K562 (cell line): ENCODE results near the gene CACNA1A. TPM values are rescaled to one million over a fixed set of nuclear protein-coding genes. Genes with fewer than 3 reads are reported as not detected.
A peak's percentile ranks its signal among the peaks of the same experiment; 100 is the strongest.

ENCODE experiments used
- HDAC6 ChIP-seq: IDR thresholded peaks from 2 replicates; pipeline ENCODE4 v1.6.1; 2012; ENCODE audit warnings: low read depth, mild to moderate bottlenecking, control low read depth, inconsistent platforms, low read length, moderate library complexity
- KDM1A ChIP-seq, 2 experiments: fragments of 450-650 bp; IDR thresholded peaks; 2 replicates each; pipeline ENCODE4 v1.6.1; 2016; ENCODE audit warnings: mild to moderate bottlenecking in 2 of 2
- NBN ChIP-seq: fragments of 450-650 bp; IDR thresholded peaks from 2 replicates; pipeline ENCODE4 v1.6.1; 2016; ENCODE audit warnings: low read depth, mild to moderate bottlenecking
- RCOR1 ChIP-seq, 2 experiments: IDR thresholded peaks; 2 replicates each; pipeline ENCODE4 v1.6.1; 2012; ENCODE audit warnings: low read depth in 2 of 2, low read length in 2 of 2, borderline replicate concordance in 1 of 2, improper control_type of control experiment in 1 of 2
- ZNF184 ChIP-seq: sonication (generic); formaldehyde crosslinking; IDR thresholded peaks from 2 replicates; pipeline ENCODE4 v1.5.0; 2020; ENCODE audit warnings: missing genetic modification reagents
- ZNF76 ChIP-seq: fragments of 250-450 bp; sonication (Bioruptor Pico); IDR thresholded peaks from 2 replicates; pipeline ENCODE4 v1.4.0; 2020; ENCODE audit warnings: mild to moderate bottlenecking, moderate library complexity, borderline replicate concordance
- polyA plus RNA-seq, 8 experiments: library from polyadenylated mRNA; depleted of rRNA in 4 of 8; stranded (reverse) in 5 of 8; unstranded in 3 of 8; fragments of >200 nt; fragmentation: Nextera tagmentation in 2 of 8; fragmentation: Illumina TruSeq in 1 of 8; extraction: Ambion mirVana in 2 of 8; extraction: Trizol in 1 of 8; gene quantifications; 2 replicates each; pipeline versions ENCODE4 v1.2.1 to v1.2.3, GENCODE V29; 2011 to 2014; ENCODE audit warnings: inconsistent platforms in 1 of 8, missing spikeins in 1 of 8
- total RNA-seq, 7 experiments: library from RNA; depleted of rRNA in 6 of 7; stranded (reverse); fragments of >200 nt in 6 of 7; fragmentation: Illumina TruSeq in 2 of 7; extraction: Trizol in 2 of 7; gene quantifications; 2 replicates each; pipeline versions ENCODE4 v1.2.1 to v1.2.3, GENCODE V29; 2011 to 2021; ENCODE audit warnings: low replicate concordance in 1 of 7
- TF ChIP-seq, protein P1 (sequence below): fragments of 200-800 bp; sonication (Bioruptor generic); IDR thresholded peaks from 2 replicates; pipeline ENCODE4 v1.6.1; 2016; ENCODE audit warnings: missing genetic modification characterization, missing compliant biosample characterization
- TF ChIP-seq, protein P2 (sequence below): fragments of 250-450 bp; sonication (Bioruptor Pico); IDR thresholded peaks from 2 replicates; pipeline ENCODE4 v1.8.0; 2022; ENCODE audit warnings: moderate library complexity, mild to moderate bottlenecking, inconsistent platforms

Gene CACNA1A
- total and polyA plus RNA-seq, 9 of the 15 experiments (the other 6 are each of a cell fraction or from before 2014, with no cell fraction given): 0.03 to 0.20 (median 0.09) TPM; not detected in 1

DNA sequence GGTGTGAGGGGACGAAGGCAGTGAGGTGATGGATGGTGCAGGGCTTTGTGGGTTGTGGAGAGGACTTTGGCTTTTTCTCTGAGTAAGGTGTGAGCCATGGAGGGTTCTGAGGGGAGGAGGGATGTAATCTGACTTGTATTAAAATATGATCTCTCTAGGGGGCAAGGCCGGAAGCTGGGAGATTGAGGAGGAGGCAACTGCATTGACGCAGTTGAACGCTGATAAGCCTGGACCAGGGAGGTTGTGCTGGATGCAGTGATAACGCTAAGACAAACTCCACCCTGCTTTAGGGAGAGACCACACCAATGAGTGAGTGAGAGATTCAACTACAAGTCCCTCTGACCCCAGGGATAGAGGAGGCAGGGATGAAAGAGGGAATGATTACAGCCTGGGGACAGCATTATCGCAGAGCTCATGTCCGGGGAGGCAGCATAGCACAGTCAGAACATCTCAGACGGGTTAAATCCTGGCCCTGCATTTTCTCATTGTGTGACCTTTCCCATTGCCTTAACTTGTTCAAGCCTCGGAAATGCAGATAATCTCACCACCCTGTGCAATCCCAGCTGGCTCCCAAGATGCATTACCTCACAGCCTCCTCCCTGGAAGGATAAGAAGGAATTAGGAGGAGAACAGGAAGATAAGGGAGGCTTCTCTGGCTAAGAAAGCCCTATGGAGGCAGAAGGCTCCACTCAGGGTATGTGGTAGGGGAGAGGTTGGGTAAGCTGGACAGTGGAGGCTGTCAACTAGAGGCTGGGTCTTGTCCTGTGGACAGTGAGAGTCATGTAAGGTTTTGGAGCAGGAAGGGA, 124.2 kb downstream of the CACNA1A start (continued):
- TF ChIP-seq, protein P1, sequence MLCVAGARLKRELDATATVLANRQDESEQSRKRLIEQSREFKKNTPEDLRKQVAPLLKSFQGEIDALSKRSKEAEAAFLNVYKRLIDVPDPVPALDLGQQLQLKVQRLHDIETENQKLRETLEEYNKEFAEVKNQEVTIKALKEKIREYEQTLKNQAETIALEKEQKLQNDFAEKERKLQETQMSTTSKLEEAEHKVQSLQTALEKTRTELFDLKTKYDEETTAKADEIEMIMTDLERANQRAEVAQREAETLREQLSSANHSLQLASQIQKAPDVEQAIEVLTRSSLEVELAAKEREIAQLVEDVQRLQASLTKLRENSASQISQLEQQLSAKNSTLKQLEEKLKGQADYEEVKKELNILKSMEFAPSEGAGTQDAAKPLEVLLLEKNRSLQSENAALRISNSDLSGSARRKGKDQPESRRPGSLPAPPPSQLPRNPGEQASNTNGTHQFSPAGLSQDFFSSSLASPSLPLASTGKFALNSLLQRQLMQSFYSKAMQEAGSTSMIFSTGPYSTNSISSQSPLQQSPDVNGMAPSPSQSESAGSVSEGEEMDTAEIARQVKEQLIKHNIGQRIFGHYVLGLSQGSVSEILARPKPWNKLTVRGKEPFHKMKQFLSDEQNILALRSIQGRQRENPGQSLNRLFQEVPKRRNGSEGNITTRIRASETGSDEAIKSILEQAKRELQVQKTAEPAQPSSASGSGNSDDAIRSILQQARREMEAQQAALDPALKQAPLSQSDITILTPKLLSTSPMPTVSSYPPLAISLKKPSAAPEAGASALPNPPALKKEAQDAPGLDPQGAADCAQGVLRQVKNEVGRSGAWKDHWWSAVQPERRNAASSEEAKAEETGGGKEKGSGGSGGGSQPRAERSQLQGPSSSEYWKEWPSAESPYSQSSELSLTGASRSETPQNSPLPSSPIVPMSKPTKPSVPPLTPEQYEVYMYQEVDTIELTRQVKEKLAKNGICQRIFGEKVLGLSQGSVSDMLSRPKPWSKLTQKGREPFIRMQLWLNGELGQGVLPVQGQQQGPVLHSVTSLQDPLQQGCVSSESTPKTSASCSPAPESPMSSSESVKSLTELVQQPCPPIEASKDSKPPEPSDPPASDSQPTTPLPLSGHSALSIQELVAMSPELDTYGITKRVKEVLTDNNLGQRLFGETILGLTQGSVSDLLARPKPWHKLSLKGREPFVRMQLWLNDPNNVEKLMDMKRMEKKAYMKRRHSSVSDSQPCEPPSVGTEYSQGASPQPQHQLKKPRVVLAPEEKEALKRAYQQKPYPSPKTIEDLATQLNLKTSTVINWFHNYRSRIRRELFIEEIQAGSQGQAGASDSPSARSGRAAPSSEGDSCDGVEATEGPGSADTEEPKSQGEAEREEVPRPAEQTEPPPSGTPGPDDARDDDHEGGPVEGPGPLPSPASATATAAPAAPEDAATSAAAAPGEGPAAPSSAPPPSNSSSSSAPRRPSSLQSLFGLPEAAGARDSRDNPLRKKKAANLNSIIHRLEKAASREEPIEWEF (CRISPR knock-in tag): no peak
- TF ChIP-seq, protein P2, sequence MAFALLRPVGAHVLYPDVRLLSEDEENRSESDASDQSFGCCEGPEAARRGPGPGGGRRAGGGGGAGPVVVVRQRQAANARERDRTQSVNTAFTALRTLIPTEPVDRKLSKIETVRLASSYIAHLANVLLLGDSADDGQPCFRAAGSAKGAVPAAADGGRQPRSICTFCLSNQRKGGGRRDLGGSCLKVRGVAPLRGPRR (CRISPR knock-in tag): no peak
- TF ChIP-seq NBN (no peak), ZNF184 (CRISPR knock-in tag) (no peak), HDAC6 (no peak), RCOR1 (IDR thresholded peaks at IDR 0.05; ENCODE audit: borderline replicate concordance in 1 of 2, low read depth in 2 of 2, low read length in 2 of 2) (peak in 1 of 2 experiments; percentile 90; a peak in 3 of 4 replicates), KDM1A (IDR thresholded peaks at IDR 0.05) (peak; percentile 79 to 80), ZNF76 (CRISPR knock-in tag) (no peak)
